A673 (cell line): ENCODE measurements around the gene PELO. TPM values are rescaled to one million over a fixed set of nuclear protein-coding genes. Genes with fewer than 3 reads are reported as not detected.

Experiments
- BruUV-seq: library from RNA; stranded (reverse); fragments of 400-500 nt; replicated peaks from 2 replicates; lab custom pipeline; 2021; lab: Mats Ljungman, UMichigan
- CTCF ChIA-PET: fragments of 300-600 bp; sonication (Branson Sonifier 250); formaldehyde crosslinking; loops from one replicate; lab custom pipeline; 2022; ENCODE audit warnings: antibody characterized with exemption; lab: Charles Lee
- POLR2A ChIA-PET: fragments of 300-600 bp; sonication (Branson Sonifier 250); formaldehyde crosslinking; loops from one replicate; lab custom pipeline; 2022; ENCODE audit warnings: antibody characterized with exemption; ENCODE audit not compliant: low non-redundant PET; lab: Charles Lee
- DNase-seq: peaks from one replicate; pipeline ENCODE4 v3.0.0-alpha.2; 2015; ENCODE audit warnings: low spot score
- H3K27ac ChIP-seq: fragments of 200-600 bp; sonication (generic); 2 replicates; pipeline ENCODE4 v1.5.1; 2016; ENCODE audit warnings: mixed run types, low read depth, mild to moderate bottlenecking, mixed read lengths, antibody characterized with exemption, low read length; ENCODE audit not compliant: poor library complexity, severe bottlenecking
- H3K27me3 ChIP-seq: fragments of 200-600 bp; sonication (generic); replicated peaks from 2 replicates; pipeline ENCODE4 v1.6.1; 2017; ENCODE audit warnings: mixed run types, low read depth, mild to moderate bottlenecking, mixed read lengths, antibody characterized with exemption, low read length; ENCODE audit not compliant: insufficient read depth, poor library complexity
- H3K36me3 ChIP-seq: fragments of 200-600 bp; sonication (generic); 2 replicates; pipeline ENCODE4 v1.6.1; 2016; ENCODE audit warnings: mixed run types, mild to moderate bottlenecking, mixed read lengths, antibody characterized with exemption, low read length; ENCODE audit not compliant: insufficient read depth, poor library complexity, severe bottlenecking
- H3K4me1 ChIP-seq: fragments of 200-600 bp; sonication (generic); 2 replicates; pipeline ENCODE4 v1.6.1; 2017; ENCODE audit warnings: mixed run types, mild to moderate bottlenecking, mixed read lengths, antibody characterized with exemption, low read length; ENCODE audit not compliant: insufficient read depth, poor library complexity, severe bottlenecking
- H3K4me3 ChIP-seq: fragments of 200-600 bp; sonication (generic); 2 replicates; pipeline ENCODE4 v1.5.1; 2016; ENCODE audit warnings: low read depth, mixed run types, mild to moderate bottlenecking, mixed read lengths, low read length; ENCODE audit not compliant: poor library complexity, severe bottlenecking
- H3K9me3 ChIP-seq: fragments of 200-600 bp; sonication (generic); 2 replicates; pipeline ENCODE4 v1.6.1; 2016; ENCODE audit warnings: mixed run types, low read depth, mild to moderate bottlenecking, mixed read lengths, antibody characterized with exemption, low read length; ENCODE audit not compliant: poor library complexity, severe bottlenecking
- CTCF ChIP-seq: fragments of 300-800, 200-600 bp; sonication (generic); conservative IDR thresholded peaks from 2 replicates; pipeline ENCODE4 v1.5.1; 2017; ENCODE audit warnings: low read depth, mild to moderate bottlenecking, antibody characterized with exemption, low read length, moderate library complexity, mixed read lengths
- EZH2 ChIP-seq: fragments of 200-600 bp; sonication (generic); IDR thresholded peaks from 2 replicates; pipeline ENCODE4 v1.6.1; 2017; ENCODE audit warnings: borderline replicate concordance, low read depth, mild to moderate bottlenecking, mixed read lengths, antibody characterized with exemption, low read length; ENCODE audit not compliant: poor library complexity, severe bottlenecking
- intact Hi-C: fragments of 100-400 bp; cut with micrococcal nuclease; formaldehyde crosslinking; loops from one replicate; pipeline ENCODE4 v1.10.0; 2022; ENCODE audit not compliant: unreplicated experiment
- total RNA-seq: library from RNA; stranded (reverse); gene quantifications from 2 replicates; pipeline ENCODE4 v1.2.3, GENCODE V29; 2021

Gene PELO
- total RNA-seq, 1 experiment from 2014 or later = 20.3 TPM

- H3K27me3 ChIP-seq = no peaks in the 10 kb centered on the region
- intact Hi-C loops = no loop called here
- no TSS peak for BruUV-seq
- ChIA-PET CTCF (no interaction called here), POLR2A (interaction anchor here (0.5 to 0.6 kb wide), 2 partner anchors 29 to 126 kb away, joined by 3 to 4 read pairs; no protein-coding TSS in a partner anchor)
- H3K9me3 ChIP-seq = no peaks in the 10 kb centered on the region
- no peak overlapping the region for H3K4me3 ChIP-seq
- H3K4me1 ChIP-seq = peaks cover under 1% of the 10 kb centered on the region
- H3K36me3 ChIP-seq = no peaks in the 10 kb centered on the region
- H3K27ac ChIP-seq = no peak overlapping the region
- DNase-seq = no peak
- TF ChIP-seq EZH2 (no peak), CTCF (no peak)
These were observed 22.7 kb downstream of the PELO start for GRCh38 chr5:52810426-52810825.

- TF ChIP-seq CTCF (no peak), EZH2 (no peak)
- no peak overlapping the region for H3K27ac ChIP-seq
- POLR2A ChIA-PET = no interaction called here
- no peak overlapping the region for H3K4me3 ChIP-seq
- H3K9me3 ChIP-seq = no peaks in the 10 kb centered on the region
- DNase-seq = no peak
- H3K4me1 ChIP-seq = no peaks in the 10 kb centered on the region
- no TSS peak for BruUV-seq
- intact Hi-C loops = no loop called here
- H3K27me3 ChIP-seq = no peaks in the 10 kb centered on the region
- H3K36me3 ChIP-seq = no peaks in the 10 kb centered on the region
- CTCF ChIA-PET = no interaction called here
These were observed 23.5 kb downstream of the PELO start for GRCh38 chr5:52811067-52811749.

- Histone ChIP-seq H3K27ac (no peak overlapping the region), H3K27me3 (no peaks in the 10 kb centered on the region), H3K9me3 (no peaks in the 10 kb centered on the region), H3K4me1 (no peaks in the 10 kb centered on the region), H3K4me3 (no peak overlapping the region), H3K36me3 (no peaks in the 10 kb centered on the region)
- BruUV-seq = no TSS peak
- ChIA-PET CTCF (no interaction called here), POLR2A (no interaction called here)
- DNase-seq = no peak
- TF ChIP-seq CTCF (no peak), EZH2 (no peak)
- intact Hi-C loops = no loop called here
These were observed 26.8 kb downstream of the PELO start for GRCh38 chr5:52814352-52815148.
